Panc1 (cell line): ENCODE measurements around the gene BCL2L11. TPM values are rescaled to one million over a fixed set of nuclear protein-coding genes. Genes with fewer than 3 reads are reported as not detected.

Experiments used
- ATAC-seq: fragments of 200-7000 bp; cut with Tn5 transposase; 2 replicates; pipeline ENCODE4 v1.9.1; 2020; ENCODE audit warnings: mild to moderate bottlenecking, moderate library complexity
- BruUV-seq: library from RNA; stranded (reverse); fragments of 400-500 nt; replicated peaks from 2 replicates; lab custom pipeline; 2021; lab: Mats Ljungman, UMichigan
- CTCF ChIA-PET: fragments of 300-600 bp; sonication (Branson Sonifier 250); formaldehyde crosslinking; loops from one replicate; lab custom pipeline; 2022; ENCODE audit warnings: antibody characterized with exemption; lab: Charles Lee
- POLR2A ChIA-PET: fragments of 300-600 bp; sonication (Branson Sonifier 250); formaldehyde crosslinking; loops from one replicate; lab custom pipeline; 2022; ENCODE audit warnings: antibody characterized with exemption; lab: Charles Lee
- DNase-seq: peaks from one replicate; pipeline ENCODE4 v3.0.0-alpha.2; 2010; ENCODE audit warnings: low read depth, low spot score
- H3K27ac ChIP-seq: 2 replicates; pipeline ENCODE4 v1.5.1; 2011; ENCODE audit warnings: mild to moderate bottlenecking, low read length, inconsistent platforms
- H3K27me3 ChIP-seq: fragments of 200-500 bp; sonication (Bioruptor generic); 2 replicates; pipeline ENCODE4 v1.6.0; 2014; ENCODE audit warnings: low read length, inconsistent platforms; ENCODE audit not compliant: control insufficient read depth, insufficient read depth
- H3K36me3 ChIP-seq: fragments of 200-500 bp; sonication (Bioruptor generic); 2 replicates; pipeline ENCODE4 v1.5.1; 2014; ENCODE audit warnings: inconsistent platforms, mild to moderate bottlenecking, low read length, moderate library complexity; ENCODE audit not compliant: control insufficient read depth, insufficient read depth
- H3K4me1 ChIP-seq: 2 replicates; pipeline ENCODE4 v1.5.1; 2011; ENCODE audit warnings: inconsistent platforms, mild to moderate bottlenecking, low read length, moderate library complexity; ENCODE audit not compliant: control insufficient read depth, insufficient read depth
- H3K4me3 ChIP-seq, 2 experiments: 2 replicates each; pipeline ENCODE4 v1.5.1; 2011 to 2012; ENCODE audit warnings: low read depth in 2 of 2, low read length in 2 of 2, mild to moderate bottlenecking in 2 of 2, inconsistent platforms in 1 of 2, moderate library complexity in 1 of 2
- H3K9me3 ChIP-seq: fragments of 200-500 bp; sonication (Bioruptor generic); 2 replicates; pipeline ENCODE4 v1.5.1; 2014; ENCODE audit warnings: low read depth, mild to moderate bottlenecking, inconsistent platforms, low read length, moderate library complexity; ENCODE audit not compliant: control insufficient read depth, insufficient read depth
- POLR2AphosphoS5 ChIP-seq: IDR thresholded peaks from 2 replicates; pipeline ENCODE4 v1.6.1; 2012; ENCODE audit warnings: mild to moderate bottlenecking, low read depth, low read length, moderate library complexity
- SIN3A ChIP-seq: IDR thresholded peaks from 2 replicates; pipeline ENCODE4 v1.6.1; 2012; ENCODE audit warnings: low read depth, mild to moderate bottlenecking, low read length, moderate library complexity, borderline replicate concordance; ENCODE audit not compliant: insufficient read depth
- TCF7L2 ChIP-seq: IDR thresholded peaks from 2 replicates; pipeline ENCODE4 v1.6.1; 2011; ENCODE audit warnings: mild to moderate bottlenecking, low read depth, low read length, inconsistent platforms
- in situ Hi-C: cut with HindIII; loops from 2 replicates; pipeline ENCODE4 v1.10.0; 2016; ENCODE audit warnings: low sequenced_read_pairs, low pct_unique_long_range_greater_than_20kb
- intact Hi-C: fragments of 100-400 bp; cut with micrococcal nuclease; formaldehyde crosslinking; loops from one replicate; pipeline ENCODE4 v1.10.0; 2022; ENCODE audit not compliant: unreplicated experiment
- total RNA-seq: library from RNA; stranded (reverse); gene quantifications from one replicate; pipeline ENCODE4 v1.2.1, GENCODE V29; 2021; ENCODE audit not compliant: unreplicated experiment
- TF ChIP-seq, protein P1 (sequence below), 2 experiments: IDR thresholded peaks; 2 replicates each; pipeline ENCODE4 v1.6.1; 2011 to 2012; ENCODE audit warnings: low read depth in 2 of 2, control low read depth in 1 of 2, low read length in 1 of 2, mild to moderate bottlenecking in 1 of 2, moderate library complexity in 1 of 2; ENCODE audit not compliant: insufficient read depth in 1 of 2
- TF ChIP-seq, protein P2 (sequence below): fragments of 450-650 bp; IDR thresholded peaks from 2 replicates; pipeline ENCODE4 v1.5.1; 2017; ENCODE audit warnings: mild to moderate bottlenecking

BCL2L11 gene
- total RNA-seq, 1 experiment from 2014 or later: 43.8 TPM

GRCh38 chr2:111176388-111176787 is 55.7 kb downstream of the BCL2L11 start:
- Histone ChIP-seq H3K4me3 (no peak overlapping the region), H3K9me3 (no peaks in the 10 kb centered on the region), H3K36me3 (no peaks in the 10 kb centered on the region), H3K27ac (no peak overlapping the region), H3K4me1 (no peaks in the 10 kb centered on the region), H3K27me3 (no peaks in the 10 kb centered on the region)
- no TSS peak for BruUV-seq
- DNase-seq: no peak
- TF ChIP-seq, protein P1, sequence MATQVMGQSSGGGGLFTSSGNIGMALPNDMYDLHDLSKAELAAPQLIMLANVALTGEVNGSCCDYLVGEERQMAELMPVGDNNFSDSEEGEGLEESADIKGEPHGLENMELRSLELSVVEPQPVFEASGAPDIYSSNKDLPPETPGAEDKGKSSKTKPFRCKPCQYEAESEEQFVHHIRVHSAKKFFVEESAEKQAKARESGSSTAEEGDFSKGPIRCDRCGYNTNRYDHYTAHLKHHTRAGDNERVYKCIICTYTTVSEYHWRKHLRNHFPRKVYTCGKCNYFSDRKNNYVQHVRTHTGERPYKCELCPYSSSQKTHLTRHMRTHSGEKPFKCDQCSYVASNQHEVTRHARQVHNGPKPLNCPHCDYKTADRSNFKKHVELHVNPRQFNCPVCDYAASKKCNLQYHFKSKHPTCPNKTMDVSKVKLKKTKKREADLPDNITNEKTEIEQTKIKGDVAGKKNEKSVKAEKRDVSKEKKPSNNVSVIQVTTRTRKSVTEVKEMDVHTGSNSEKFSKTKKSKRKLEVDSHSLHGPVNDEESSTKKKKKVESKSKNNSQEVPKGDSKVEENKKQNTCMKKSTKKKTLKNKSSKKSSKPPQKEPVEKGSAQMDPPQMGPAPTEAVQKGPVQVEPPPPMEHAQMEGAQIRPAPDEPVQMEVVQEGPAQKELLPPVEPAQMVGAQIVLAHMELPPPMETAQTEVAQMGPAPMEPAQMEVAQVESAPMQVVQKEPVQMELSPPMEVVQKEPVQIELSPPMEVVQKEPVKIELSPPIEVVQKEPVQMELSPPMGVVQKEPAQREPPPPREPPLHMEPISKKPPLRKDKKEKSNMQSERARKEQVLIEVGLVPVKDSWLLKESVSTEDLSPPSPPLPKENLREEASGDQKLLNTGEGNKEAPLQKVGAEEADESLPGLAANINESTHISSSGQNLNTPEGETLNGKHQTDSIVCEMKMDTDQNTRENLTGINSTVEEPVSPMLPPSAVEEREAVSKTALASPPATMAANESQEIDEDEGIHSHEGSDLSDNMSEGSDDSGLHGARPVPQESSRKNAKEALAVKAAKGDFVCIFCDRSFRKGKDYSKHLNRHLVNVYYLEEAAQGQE (IDR thresholded peaks at IDR 0.05; ENCODE audit: insufficient read depth in 1 of 2, low read depth in 2 of 2, low read length in 1 of 2): no peak
- TF ChIP-seq TCF7L2 (no peak), POLR2AphosphoS5 (no peak), SIN3A (no peak)
- TF ChIP-seq, protein P2, sequence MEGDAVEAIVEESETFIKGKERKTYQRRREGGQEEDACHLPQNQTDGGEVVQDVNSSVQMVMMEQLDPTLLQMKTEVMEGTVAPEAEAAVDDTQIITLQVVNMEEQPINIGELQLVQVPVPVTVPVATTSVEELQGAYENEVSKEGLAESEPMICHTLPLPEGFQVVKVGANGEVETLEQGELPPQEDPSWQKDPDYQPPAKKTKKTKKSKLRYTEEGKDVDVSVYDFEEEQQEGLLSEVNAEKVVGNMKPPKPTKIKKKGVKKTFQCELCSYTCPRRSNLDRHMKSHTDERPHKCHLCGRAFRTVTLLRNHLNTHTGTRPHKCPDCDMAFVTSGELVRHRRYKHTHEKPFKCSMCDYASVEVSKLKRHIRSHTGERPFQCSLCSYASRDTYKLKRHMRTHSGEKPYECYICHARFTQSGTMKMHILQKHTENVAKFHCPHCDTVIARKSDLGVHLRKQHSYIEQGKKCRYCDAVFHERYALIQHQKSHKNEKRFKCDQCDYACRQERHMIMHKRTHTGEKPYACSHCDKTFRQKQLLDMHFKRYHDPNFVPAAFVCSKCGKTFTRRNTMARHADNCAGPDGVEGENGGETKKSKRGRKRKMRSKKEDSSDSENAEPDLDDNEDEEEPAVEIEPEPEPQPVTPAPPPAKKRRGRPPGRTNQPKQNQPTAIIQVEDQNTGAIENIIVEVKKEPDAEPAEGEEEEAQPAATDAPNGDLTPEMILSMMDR: no peak
- CTCF ChIA-PET: no interaction called here
- in situ Hi-C loops (no loop called here), intact Hi-C loops (no loop called here)
- POLR2A ChIA-PET: no interaction called here
- no peak for ATAC-seq

DNA sequence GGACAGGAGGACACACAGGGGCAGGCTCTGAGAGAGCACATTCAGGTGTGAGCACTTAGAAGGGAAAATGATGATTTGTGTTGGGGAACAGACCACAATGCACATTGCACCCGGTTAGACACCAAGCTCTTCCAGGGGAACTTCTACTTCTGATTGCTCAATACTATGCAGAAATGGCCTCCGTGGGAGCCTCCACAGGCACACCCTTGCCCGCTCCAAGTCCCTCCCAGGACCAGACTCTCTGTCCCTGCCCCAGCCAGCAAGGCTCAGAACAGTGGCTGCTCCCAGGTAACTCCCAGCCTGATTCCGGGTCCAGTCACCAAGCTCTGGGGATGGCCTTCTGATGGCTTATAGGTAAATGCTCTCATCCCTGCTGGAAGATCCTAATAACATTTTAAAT is 56.2 kb downstream of the BCL2L11 start:
- Histone ChIP-seq H3K36me3 (no peaks in the 10 kb centered on the region), H3K9me3 (no peaks in the 10 kb centered on the region), H3K27ac (no peak overlapping the region), H3K4me1 (no peaks in the 10 kb centered on the region), H3K27me3 (no peaks in the 10 kb centered on the region), H3K4me3 (no peak overlapping the region)
- ChIA-PET POLR2A (no interaction called here), CTCF (no interaction called here)
- ATAC-seq (no peak), DNase-seq (no peak)
- in situ Hi-C loops (no loop called here), intact Hi-C loops (no loop called here)
- no TSS peak for BruUV-seq
- no peak for TF ChIP-seq POLR2AphosphoS5
- TF ChIP-seq, protein P1 (IDR thresholded peaks at IDR 0.05; ENCODE audit: insufficient read depth in 1 of 2, low read depth in 2 of 2, low read length in 1 of 2): no peak
- TF ChIP-seq, protein P2: no peak
- TF ChIP-seq TCF7L2: no peak
- TF ChIP-seq SIN3A: no peak
